ENCODE results near the gene CRYBA4.

DNA sequence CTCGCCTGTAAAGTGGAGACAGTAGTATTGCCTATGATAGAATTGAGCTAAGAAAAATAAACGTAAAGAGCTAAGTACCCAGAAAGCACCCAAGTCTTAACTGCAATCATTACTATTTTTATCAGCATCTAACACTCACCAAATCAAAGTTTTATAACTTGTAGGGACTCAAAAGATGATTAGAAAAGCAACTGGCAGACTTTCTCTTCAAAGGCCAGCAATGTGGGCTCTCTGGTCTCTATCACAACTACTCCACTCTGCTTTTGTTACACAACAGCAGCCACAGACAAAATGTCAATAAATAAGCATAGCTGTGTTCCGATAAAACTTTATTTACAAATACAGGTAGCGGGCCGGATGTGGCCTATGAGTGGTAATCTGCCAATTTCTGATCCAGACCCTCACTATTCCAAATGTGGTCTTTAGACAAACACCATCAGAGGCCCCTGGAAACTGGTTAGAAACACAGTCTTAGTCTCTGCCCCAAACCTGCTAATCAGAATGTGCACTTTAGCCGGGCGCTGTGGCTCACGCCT is 40.1 kb upstream of the CRYBA4 start:
- TF ChIP-seq, protein P1, sequence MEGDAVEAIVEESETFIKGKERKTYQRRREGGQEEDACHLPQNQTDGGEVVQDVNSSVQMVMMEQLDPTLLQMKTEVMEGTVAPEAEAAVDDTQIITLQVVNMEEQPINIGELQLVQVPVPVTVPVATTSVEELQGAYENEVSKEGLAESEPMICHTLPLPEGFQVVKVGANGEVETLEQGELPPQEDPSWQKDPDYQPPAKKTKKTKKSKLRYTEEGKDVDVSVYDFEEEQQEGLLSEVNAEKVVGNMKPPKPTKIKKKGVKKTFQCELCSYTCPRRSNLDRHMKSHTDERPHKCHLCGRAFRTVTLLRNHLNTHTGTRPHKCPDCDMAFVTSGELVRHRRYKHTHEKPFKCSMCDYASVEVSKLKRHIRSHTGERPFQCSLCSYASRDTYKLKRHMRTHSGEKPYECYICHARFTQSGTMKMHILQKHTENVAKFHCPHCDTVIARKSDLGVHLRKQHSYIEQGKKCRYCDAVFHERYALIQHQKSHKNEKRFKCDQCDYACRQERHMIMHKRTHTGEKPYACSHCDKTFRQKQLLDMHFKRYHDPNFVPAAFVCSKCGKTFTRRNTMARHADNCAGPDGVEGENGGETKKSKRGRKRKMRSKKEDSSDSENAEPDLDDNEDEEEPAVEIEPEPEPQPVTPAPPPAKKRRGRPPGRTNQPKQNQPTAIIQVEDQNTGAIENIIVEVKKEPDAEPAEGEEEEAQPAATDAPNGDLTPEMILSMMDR (IDR thresholded peaks at IDR 0.05) = no peak
- no peak for TF ChIP-seq POLR2A (IDR thresholded peaks at IDR 0.05)
